Measurements from ENCODE around the gene LRRC8E. TPM values are rescaled to one million over a fixed set of nuclear protein-coding genes. Genes with fewer than 3 reads are reported as not detected.

LRRC8E gene
- total RNA-seq, 1 donor = 10.5 TPM

- Histone ChIP-seq H3K4me2 (ENCODE audit: insufficient read depth, low read length) (no peak overlapping the region), H3K36me3 (ENCODE audit: insufficient read depth, low read length) (no peaks in the 10 kb centered on the region), H3K79me2 (ENCODE audit: insufficient read depth, low read length) (no peaks in the 10 kb centered on the region), H3K4me3 (ENCODE audit: insufficient read depth, low read length) (no peak overlapping the region), H2AFZ (ENCODE audit: low read length) (no peak overlapping the region), H3K9me3 (ENCODE audit: low read depth, low read length) (no peaks in the 10 kb centered on the region), H3K27me3 (ENCODE audit: insufficient read depth, low read length) (no peaks in the 10 kb centered on the region), H3K27ac (ENCODE audit: low read depth, low read length) (no peak overlapping the region), H3K4me1 (ENCODE audit: insufficient read depth, low read length) (no peaks in the 10 kb centered on the region), H4K20me1 (ENCODE audit: insufficient read depth, low read length) (no peaks in the 10 kb centered on the region)
- TF ChIP-seq CTCF (IDR thresholded peaks at IDR 0.05; ENCODE audit: extremely low read depth, low read depth, low read length) = no peak
- peak; percentile 65 for DNase-seq (ENCODE audit: insufficient read length, low spot score, missing footprints)
These were observed 32.7 kb upstream of the LRRC8E start for GRCh38 chr19:7855426-7856108.

GRCh38 chr19:7856109-7856591, 32.2 kb upstream of the LRRC8E start:
- H3K4me1 ChIP-seq (ENCODE audit: insufficient read depth, low read length) = no peaks in the 10 kb centered on the region
- no peak overlapping the region for H2AFZ ChIP-seq (ENCODE audit: low read length)
- no peaks in the 10 kb centered on the region for H4K20me1 ChIP-seq (ENCODE audit: insufficient read depth, low read length)
- no peaks in the 10 kb centered on the region for H3K27me3 ChIP-seq (ENCODE audit: insufficient read depth, low read length)
- no peak for TF ChIP-seq CTCF (IDR thresholded peaks at IDR 0.05; ENCODE audit: extremely low read depth, low read depth, low read length)
- peak; percentile 75 for DNase-seq (ENCODE audit: insufficient read length, low spot score, missing footprints)
- H3K79me2 ChIP-seq (ENCODE audit: insufficient read depth, low read length) = no peaks in the 10 kb centered on the region
- no peak overlapping the region for H3K4me2 ChIP-seq (ENCODE audit: insufficient read depth, low read length)
- H3K27ac ChIP-seq (ENCODE audit: low read depth, low read length) = no peak overlapping the region
- H3K4me3 ChIP-seq (ENCODE audit: insufficient read depth, low read length) = no peak overlapping the region
- no peaks in the 10 kb centered on the region for H3K9me3 ChIP-seq (ENCODE audit: low read depth, low read length)
- H3K36me3 ChIP-seq (ENCODE audit: insufficient read depth, low read length) = no peaks in the 10 kb centered on the region

- Histone ChIP-seq H4K20me1 (ENCODE audit: insufficient read depth, low read length) (no peaks in the 10 kb centered on the region), H3K4me1 (ENCODE audit: insufficient read depth, low read length) (no peaks in the 10 kb centered on the region), H3K27ac (ENCODE audit: low read depth, low read length) (no peak overlapping the region), H3K4me3 (ENCODE audit: insufficient read depth, low read length) (no peak overlapping the region), H3K27me3 (ENCODE audit: insufficient read depth, low read length) (no peaks in the 10 kb centered on the region), H3K36me3 (ENCODE audit: insufficient read depth, low read length) (no peaks in the 10 kb centered on the region), H3K9me3 (ENCODE audit: low read depth, low read length) (no peaks in the 10 kb centered on the region), H3K4me2 (ENCODE audit: insufficient read depth, low read length) (no peak overlapping the region), H3K79me2 (ENCODE audit: insufficient read depth, low read length) (no peaks in the 10 kb centered on the region), H2AFZ (ENCODE audit: low read length) (no peak overlapping the region)
- no peak for TF ChIP-seq CTCF (IDR thresholded peaks at IDR 0.05; ENCODE audit: extremely low read depth, low read depth, low read length)
- DNase-seq (ENCODE audit: insufficient read length, low spot score, missing footprints) = peak; percentile 77
These were observed 31.3 kb upstream of the LRRC8E start for GRCh38 chr19:7856679-7857663.

- no peak overlapping the region for H2AFZ ChIP-seq (ENCODE audit: low read length)
- no peaks in the 10 kb centered on the region for H3K36me3 ChIP-seq (ENCODE audit: insufficient read depth, low read length)
- H3K9me3 ChIP-seq (ENCODE audit: low read depth, low read length) = no peaks in the 10 kb centered on the region
- H3K4me3 ChIP-seq (ENCODE audit: insufficient read depth, low read length) = no peak overlapping the region
- no peaks in the 10 kb centered on the region for H4K20me1 ChIP-seq (ENCODE audit: insufficient read depth, low read length)
- H3K4me2 ChIP-seq (ENCODE audit: insufficient read depth, low read length) = no peak overlapping the region
- H3K4me1 ChIP-seq (ENCODE audit: insufficient read depth, low read length) = no peaks in the 10 kb centered on the region
- no peak overlapping the region for H3K27ac ChIP-seq (ENCODE audit: low read depth, low read length)
- peak; percentile 78 for DNase-seq (ENCODE audit: insufficient read length, low spot score, missing footprints)
- H3K27me3 ChIP-seq (ENCODE audit: insufficient read depth, low read length) = no peaks in the 10 kb centered on the region
- H3K79me2 ChIP-seq (ENCODE audit: insufficient read depth, low read length) = no peaks in the 10 kb centered on the region
- no peak for TF ChIP-seq CTCF (IDR thresholded peaks at IDR 0.05; ENCODE audit: extremely low read depth, low read depth, low read length)
These were observed 30.6 kb upstream of the LRRC8E start for GRCh38 chr19:7857727-7858108.

Data from osteoblast (primary cell).